GM21576 (cell line): ENCODE data around the gene PADI3.

Experiments used
- ATAC-seq: cut with Tn5 transposase; IDR thresholded peaks from one replicate; pipeline ENCODE4 v1.9.1; 2021; ENCODE audit warnings: mild to moderate bottlenecking, moderate library complexity; ENCODE audit not compliant: unreplicated experiment

PADI3 gene

GRCh38 chr1:17295292-17295691 lies 46.4 kb downstream of the PADI3 start:
- no peak for ATAC-seq

GRCh38 chr1:17296086-17296485 lies 47.2 kb downstream of the PADI3 start:
- ATAC-seq = no peak

DNA sequence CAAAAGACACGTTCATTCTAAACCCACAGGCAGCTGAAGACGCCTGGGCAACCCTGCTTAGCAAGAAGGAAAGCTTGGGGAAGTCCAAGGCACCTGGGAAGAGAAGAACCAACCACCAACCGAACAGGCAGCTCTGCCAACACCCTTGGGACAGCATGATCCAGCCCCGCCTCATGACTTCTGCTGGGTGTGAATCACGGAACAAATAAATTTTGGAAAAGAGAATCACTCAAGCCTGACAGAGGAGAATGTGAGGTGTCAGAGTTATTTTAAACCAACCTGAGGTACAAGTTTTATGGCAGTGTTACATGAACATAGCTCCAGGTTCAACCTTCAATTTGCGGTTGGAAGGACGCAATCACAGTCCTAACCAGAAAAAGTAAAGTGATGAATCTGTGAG lies 49.1 kb downstream of the PADI3 start:
- ATAC-seq = no peak

- no peak for ATAC-seq
Observed at GRCh38 chr1:17301767-17302166, 52.9 kb downstream of the PADI3 start.

GRCh38 chr1:17304151-17304825 lies 55.4 kb downstream of the PADI3 start:
- no peak for ATAC-seq

DNA sequence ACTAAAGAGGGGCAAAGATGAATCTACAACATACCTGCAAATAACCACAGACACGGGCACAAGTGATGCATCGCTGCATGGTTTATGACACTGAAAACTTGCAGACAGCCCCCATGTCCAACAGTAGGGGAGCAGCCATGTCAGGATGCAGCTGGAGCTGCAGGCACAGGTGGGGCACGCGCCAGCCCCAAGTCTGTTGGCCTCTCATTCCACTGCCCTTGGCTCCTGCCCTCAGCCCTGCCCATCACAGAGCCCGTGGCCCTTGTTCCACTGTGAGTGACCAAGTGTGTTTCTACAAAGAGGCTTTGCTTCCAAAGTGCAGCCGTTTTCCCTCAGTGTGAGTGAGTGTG lies 55.9 kb downstream of the PADI3 start:
- no peak for ATAC-seq

DNA sequence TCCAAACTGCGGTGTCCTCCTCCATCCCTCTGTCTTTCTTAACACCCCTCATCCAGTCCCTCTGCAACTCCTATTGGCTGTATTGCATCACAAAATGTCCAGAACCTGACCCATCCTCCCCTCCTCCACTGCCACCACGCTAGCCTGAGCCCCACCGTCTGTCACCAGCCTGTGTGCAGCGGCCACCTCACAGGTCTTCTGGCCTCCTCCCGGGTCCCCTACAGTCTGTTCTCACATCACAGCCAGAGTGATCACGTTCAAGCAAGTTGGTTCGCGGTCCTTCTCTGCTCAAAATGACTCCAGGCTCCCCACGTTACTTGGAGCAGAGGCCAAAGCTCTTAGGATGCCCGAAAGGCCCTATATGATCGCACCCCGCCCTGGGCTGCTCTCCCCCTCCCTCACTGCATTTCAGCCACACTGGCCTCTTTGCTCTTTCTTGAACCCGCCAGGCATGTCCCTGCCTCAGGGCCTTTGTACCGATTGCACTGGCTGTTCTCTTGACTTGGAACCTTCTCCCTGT lies 56.7 kb downstream of the PADI3 start:
- no peak for ATAC-seq

- ATAC-seq = no peak
Observed at GRCh38 chr1:17306407-17306806, 57.5 kb downstream of the PADI3 start.

- ATAC-seq = no peak
Observed at GRCh38 chr1:17306921-17307320, 58.0 kb downstream of the PADI3 start.

GRCh38 chr1:17307329-17307728 lies 58.4 kb downstream of the PADI3 start:
- ATAC-seq = no peak

GRCh38 chr1:17307946-17308345 lies 59.0 kb downstream of the PADI3 start, which contains the start of gene PADI4:
PADI4 (plus strand) TSS chr1:17308197; CDS start chr1:17308223, 26 bp downstream.
- ATAC-seq = no peak

DNA sequence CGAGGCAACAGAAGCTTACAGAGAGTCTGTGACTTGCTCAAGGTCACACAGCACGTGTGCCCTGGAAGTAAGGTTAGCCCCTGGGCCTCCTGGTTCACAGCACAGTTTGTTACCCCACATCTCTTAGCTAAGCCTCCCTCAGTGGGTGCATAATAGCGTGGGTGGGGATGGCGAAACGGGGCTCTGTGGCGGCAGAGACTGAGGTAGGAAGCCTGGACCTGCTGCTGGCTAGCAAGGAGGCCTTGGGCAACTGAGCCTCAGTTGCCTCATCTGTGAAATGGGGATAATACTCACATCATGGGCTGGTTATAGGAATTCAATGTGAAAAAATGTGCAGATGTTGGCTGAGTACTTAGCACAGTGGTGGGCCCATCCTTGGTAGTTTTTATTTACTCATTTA lies 59.7 kb downstream of the PADI3 start:
- no peak for ATAC-seq

- ATAC-seq = no peak
Observed at GRCh38 chr1:17309426-17310067, 60.6 kb downstream of the PADI3 start.

DNA sequence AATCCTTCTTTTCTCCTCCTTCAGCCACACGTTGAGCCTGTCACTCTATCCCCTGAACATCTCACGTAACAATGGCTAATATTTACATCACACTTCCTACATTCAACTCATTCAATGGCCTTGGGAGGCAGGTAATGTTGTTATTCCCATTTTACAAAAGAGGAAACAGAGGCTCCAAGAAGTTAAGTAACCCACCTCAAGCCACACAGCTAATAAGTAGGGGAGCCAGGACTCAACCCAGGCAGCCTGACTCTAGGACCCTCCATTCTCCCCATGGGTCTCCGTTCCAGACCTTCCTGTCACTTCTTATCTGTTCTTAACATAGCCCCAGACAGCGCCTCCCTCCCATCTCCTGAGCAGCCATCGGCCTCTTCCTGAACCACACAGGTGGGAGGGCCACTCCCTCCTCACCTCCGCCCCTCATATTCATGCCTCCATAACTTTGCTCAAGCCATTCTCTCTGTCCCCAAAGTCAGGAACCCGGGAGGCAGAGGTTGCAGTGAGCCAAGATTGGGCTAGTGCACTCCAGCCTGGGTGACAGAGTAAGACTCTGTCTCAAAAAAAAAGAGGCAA lies 61.3 kb downstream of the PADI3 start:
- ATAC-seq = no peak

DNA sequence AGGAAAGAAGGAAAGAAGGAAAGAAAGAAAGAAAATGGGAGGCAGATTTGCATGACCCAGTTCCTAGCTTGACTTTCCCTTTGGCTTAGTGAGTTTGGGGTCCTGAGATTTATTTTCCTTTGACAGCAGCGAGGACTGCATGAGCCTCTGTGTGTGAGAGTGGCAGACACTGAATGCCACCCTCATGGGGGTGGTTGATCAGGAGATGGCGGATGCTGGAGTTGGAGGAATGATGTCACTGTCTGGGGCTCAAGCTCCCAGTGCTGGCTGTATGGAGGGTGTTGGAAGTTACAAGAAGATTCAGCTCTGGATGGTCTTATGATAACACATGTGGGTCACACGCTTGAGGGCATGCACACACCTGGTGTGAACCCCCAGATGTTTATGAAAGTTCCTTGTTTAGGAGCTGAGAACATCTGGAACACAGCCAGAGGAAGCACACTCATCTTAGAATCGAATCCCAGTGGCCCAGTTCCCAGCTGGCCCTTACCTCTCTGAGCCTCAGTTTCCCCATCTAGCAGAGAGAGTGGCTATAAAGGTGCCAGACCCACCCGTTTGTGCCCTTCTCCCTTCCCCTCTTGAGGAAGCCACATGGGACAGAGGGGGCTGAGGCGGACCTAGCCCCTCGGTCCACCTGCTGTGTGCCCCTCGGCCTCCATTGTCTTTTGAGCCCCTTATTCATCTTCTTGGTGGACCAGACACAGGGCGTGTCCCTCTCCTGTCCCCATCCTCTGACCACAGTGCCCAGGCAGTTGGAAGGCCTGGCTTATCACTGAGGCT lies 64.8 kb downstream of the PADI3 start:
- no peak for ATAC-seq

GRCh38 chr1:17314491-17314971 lies 65.6 kb downstream of the PADI3 start:
- no peak for ATAC-seq

- ATAC-seq = no peak
Observed at GRCh38 chr1:17315542-17316130, 66.7 kb downstream of the PADI3 start.

DNA sequence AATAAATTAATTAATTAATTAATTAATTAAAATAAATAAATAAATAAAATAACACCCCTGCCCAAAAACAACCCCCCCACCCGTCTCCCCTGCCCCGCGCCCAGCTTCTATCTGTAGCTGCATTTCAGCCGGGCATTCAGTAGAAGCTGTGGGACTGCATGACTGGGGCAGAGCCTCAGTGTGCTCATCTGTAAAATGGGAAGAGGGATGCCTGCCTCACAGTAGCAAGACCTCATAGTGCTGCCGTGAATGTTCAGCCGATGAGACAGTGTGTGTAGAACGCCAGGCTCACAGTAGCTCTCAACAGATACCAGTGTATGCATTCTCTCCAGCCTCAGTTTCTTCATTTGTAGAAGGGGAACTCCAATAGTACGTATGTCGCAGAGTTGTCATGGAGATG lies 67.8 kb downstream of the PADI3 start:
- no peak for ATAC-seq

DNA sequence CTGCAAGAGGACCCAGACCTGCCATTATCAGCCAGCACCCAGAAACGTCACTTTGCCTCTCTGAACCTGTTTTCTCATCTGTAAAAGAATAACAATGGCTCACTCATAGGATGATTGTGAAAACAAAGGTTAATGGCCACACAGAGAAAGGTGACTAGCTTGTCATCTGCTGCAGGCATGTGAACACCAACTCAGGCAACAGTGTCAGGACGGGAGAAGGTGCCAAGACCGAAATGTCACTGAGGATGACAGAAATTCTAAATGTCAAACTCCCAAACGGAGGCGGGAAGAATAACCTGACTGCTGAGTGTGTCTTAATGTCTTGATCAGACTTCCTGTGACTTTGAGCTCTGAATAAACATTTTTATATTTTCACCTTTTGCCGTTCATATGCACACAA lies 69.4 kb downstream of the PADI3 start:
- ATAC-seq = no peak

GRCh38 chr1:17319561-17320350 lies 70.9 kb downstream of the PADI3 start:
- no peak for ATAC-seq
